ENCODE data around the gene MTG1.

GRCh38 chr10:133467286-133467911 lies 73.4 kb downstream of the MTG1 start:
- no peak for TF ChIP-seq CTCF (IDR thresholded peaks at IDR 0.05; ENCODE audit: low read depth, low read length)
- TF ChIP-seq EZH2phosphoT487 (IDR thresholded peaks at IDR 0.05; ENCODE audit: low read depth) = no peak
